ENCODE data around the gene MEIOSIN.

Gene MEIOSIN

GRCh38 chr19:45772912-45773311, 39.7 kb downstream of the MEIOSIN start:
- no peak for TF ChIP-seq MYC (IDR thresholded peaks at IDR 0.05; ENCODE audit: low read depth, low read length)
- no peak for TF ChIP-seq CTCF (IDR thresholded peaks at IDR 0.05; ENCODE audit: low read depth, low read length)
- TF ChIP-seq POLR2A (IDR thresholded peaks at IDR 0.05; ENCODE audit: extremely low read depth, insufficient read length): no peak
- no peak for TF ChIP-seq MAX (IDR thresholded peaks at IDR 0.05; ENCODE audit: low read depth, low read length)
- no peak for DNase-seq (ENCODE audit: low read depth)
- no peak overlapping the region for H3K4me3 ChIP-seq (ENCODE audit: low read depth, low read length)

DNA sequence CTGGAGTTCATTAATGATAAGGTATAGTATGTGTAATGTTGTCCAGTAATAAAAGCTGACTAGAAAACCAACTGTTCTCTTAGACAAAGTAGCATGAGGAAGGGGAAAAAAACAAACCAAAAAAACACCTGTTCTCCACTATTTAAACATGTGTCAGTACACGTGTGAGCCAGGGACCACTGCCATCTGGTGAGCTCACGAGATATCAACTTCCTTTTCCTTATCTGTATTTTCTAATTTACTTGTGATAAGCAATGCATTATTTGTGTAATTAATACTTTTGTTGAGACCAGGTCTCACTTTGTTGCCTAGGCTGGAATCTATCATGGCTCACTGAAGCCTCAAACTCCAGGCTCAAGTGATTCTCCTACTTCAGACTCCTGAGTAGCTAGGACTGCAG, 40.1 kb downstream of the MEIOSIN start:
- no peak overlapping the region for H3K4me3 ChIP-seq (ENCODE audit: low read depth, low read length)
- no peak for DNase-seq (ENCODE audit: low read depth)

GRCh38 chr19:45774765-45775164, 41.5 kb downstream of the MEIOSIN start:
- no peak for TF ChIP-seq MAX (IDR thresholded peaks at IDR 0.05; ENCODE audit: low read depth, low read length)
- TF ChIP-seq POLR2A (IDR thresholded peaks at IDR 0.05; ENCODE audit: extremely low read depth, insufficient read length): no peak
- no peak for TF ChIP-seq MYC (IDR thresholded peaks at IDR 0.05; ENCODE audit: low read depth, low read length)
- TF ChIP-seq CTCF (IDR thresholded peaks at IDR 0.05; ENCODE audit: low read depth, low read length): no peak
- no peak for DNase-seq (ENCODE audit: low read depth)
- no peak overlapping the region for H3K4me3 ChIP-seq (ENCODE audit: low read depth, low read length)

More for the DNA sequence above, 40.1 kb downstream of the MEIOSIN start:
- TF ChIP-seq MYC (IDR thresholded peaks at IDR 0.05; ENCODE audit: low read depth, low read length) (no peak), POLR2A (IDR thresholded peaks at IDR 0.05; ENCODE audit: extremely low read depth, insufficient read length) (no peak), CTCF (IDR thresholded peaks at IDR 0.05; ENCODE audit: low read depth, low read length) (no peak), MAX (IDR thresholded peaks at IDR 0.05; ENCODE audit: low read depth, low read length) (no peak; the same call in 1 of the 2 replicates)

DNA sequence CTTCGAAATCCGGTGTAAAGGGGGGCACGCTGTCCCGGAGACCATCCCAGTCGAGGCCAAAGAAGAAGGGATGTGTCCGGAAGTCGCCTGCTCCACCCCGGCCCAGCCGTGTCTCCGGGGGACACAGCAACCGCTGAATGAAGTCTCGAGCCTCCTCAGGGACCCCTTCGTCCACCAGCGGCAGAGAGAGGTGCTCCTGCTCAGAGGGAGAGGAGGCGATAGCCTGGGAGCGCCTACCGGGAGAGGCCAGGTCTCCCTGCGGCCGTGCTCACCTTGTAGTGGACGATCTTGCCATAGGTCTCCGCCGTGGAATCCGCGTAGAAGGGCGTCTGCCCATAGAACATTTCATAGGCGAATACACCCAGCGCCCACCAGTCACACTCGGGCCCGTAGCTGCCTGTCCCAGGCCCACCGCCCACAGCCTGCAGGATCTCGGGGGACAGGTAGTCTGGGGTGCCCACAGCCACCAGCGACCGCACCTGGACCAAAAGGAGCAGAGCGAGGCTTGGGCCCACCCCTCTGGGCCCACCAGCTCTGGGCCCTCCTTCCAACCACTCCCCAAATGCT, 44.2 kb downstream of the MEIOSIN start:
- no peak overlapping the region for H3K4me3 ChIP-seq (ENCODE audit: low read depth, low read length)
- TF ChIP-seq POLR2A (IDR thresholded peaks at IDR 0.05; ENCODE audit: extremely low read depth, insufficient read length) (no peak), MAX (IDR thresholded peaks at IDR 0.05; ENCODE audit: low read depth, low read length) (no peak), MYC (IDR thresholded peaks at IDR 0.05; ENCODE audit: low read depth, low read length) (no peak)
- DNase-seq (ENCODE audit: low read depth): no peak

DNA sequence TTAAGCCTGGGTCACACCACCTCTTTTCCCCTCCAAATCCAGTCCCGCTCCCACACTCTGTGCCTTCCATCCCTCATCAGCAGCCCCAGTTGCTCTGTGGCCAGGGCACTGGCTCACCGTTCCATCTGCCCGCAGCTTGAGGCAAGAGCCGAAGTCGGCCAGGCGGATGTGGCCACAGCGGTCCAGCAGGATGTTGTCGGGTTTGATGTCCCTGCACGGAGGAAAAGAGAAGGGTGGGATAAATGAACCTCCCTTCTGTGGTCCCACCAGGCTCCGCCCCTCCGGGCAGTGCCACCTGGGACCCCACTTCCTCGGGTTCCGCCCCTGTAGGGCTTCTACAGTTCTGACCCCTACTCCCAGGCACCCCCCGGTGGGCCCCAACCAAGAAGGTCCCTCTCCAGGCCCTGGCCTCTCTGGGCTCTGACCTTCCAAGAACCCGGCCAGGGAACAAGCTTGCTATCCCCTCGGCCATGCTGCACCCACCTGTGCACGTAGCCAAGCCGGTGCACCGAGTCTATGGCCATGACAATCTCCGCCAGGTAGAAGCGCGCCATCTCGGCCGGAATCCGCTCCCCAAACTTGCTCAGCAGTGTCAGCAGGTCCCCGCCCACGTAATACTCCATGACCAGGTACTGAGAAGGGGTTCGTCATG, 44.9 kb downstream of the MEIOSIN start:
- H3K4me3 ChIP-seq (ENCODE audit: low read depth, low read length): no peak overlapping the region
- TF ChIP-seq POLR2A (IDR thresholded peaks at IDR 0.05; ENCODE audit: extremely low read depth, insufficient read length): no peak
- no peak for TF ChIP-seq CTCF (IDR thresholded peaks at IDR 0.05; ENCODE audit: low read depth, low read length)
- no peak for DNase-seq (ENCODE audit: low read depth)

GRCh38 chr19:45779231-45780145, 46.2 kb downstream of the MEIOSIN start:
- DNase-seq (ENCODE audit: low read depth): peak; percentile 70
- H3K4me3 ChIP-seq (ENCODE audit: low read depth, low read length): no peak overlapping the region
- TF ChIP-seq CTCF (IDR thresholded peaks at IDR 0.05; ENCODE audit: low read depth, low read length) (peak; percentile 48), POLR2A (IDR thresholded peaks at IDR 0.05; ENCODE audit: extremely low read depth, insufficient read length) (no peak)
